SIG-M5 treated with dmso at 0.1 percent for 504 hours (cell line): ENCODE results near the gene DAB2IP.
"Not testable (repeated sequence)": the region's sequence is repeated elsewhere in the genome, so short reads cannot be mapped to it uniquely, and the experiment has no call there.

ENCODE experiments used
- DNase-seq: peaks from one replicate; lab custom pipeline; 2025; ENCODE audit not compliant: unreplicated experiment; lab: John Stamatoyannopoulos, UW

DAB2IP gene

DNA sequence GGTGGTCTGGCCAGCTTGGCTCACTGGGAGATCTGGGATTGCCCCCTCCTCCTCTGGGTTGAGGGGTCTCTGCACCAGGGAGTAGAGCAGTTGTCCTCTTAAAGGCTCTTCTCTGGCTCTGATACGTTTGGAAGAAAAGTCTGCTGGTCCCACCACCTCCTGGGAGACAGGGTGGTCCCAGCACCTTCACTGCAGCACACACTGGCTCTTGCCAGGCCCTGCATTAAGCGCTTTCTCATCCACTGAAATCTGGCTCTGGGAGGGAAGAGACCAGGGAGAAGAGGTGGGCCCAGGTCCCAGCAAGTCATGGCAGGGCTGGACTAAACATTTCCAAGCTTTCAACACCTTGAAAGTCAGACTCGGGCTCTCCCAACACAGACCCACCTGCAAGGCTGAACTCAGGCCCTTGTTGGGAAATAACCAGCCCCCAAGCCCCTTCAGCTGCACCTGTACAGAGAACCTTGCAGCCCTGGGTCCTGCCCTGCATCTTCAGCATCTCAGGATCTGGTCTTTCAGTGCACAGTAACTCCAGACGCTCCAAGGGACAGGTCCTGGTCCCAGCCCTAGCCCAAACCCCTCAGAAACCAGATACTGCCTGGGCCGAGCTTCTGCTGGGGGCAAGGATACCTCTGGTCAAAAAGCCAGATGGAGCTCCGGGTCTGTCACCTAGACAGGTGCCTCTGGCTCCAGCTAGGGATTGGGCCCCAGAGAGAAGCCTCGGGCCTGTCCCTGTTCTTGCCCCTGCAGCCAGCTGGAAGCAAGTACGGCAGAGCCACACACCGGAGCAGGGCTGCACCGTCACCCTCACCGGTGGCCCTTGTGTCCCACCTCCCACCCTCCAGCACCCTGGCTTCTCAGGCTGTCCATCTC, 134.5 kb downstream of the DAB2IP start:
- DNase-seq: no peak

DNA sequence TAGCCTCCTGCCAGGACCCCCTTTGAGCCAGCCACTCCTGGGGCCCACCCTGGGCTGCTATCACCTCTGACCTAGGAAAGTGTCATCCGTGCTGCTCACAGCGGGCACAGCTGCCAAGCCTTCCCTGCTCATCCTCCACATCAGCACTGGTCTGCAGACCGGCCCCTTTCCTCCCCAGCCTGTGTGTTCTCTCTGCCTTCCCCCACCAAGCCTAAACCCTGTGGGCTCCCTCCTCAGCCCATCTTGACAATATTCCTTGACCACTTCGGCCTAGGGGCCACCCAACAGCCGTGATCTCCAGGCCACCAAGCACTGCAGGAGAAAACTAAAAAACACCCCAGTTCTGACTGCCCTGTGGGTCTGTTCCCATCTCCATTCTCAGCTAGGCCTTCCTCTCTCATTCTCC, 135.1 kb downstream of the DAB2IP start:
- no peak for DNase-seq

DNA sequence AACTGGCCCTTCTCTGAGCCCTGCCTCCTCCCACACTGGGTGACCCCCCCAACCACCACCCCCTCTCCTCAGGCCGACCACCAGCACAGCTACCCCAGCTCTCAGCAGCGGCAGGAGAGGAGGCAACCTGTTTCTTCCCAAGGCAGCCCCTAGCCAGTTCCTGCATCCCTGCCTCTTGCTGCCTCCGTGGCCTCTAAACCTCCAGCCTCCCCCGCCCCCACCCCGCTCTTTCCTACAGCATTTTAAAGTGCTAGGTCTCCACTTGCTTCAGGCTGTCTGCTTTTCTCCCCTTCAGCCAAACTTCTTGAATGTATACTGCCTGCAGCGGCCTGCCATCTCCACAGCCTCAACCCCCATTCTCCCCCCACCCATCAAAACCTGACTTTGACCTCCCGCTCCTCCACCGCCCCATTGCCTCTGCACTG, 135.6 kb downstream of the DAB2IP start:
- no peak for DNase-seq

GRCh38 chr9:121788686-121789366, 137.4 kb downstream of the DAB2IP start:
- DNase-seq: no peak

DNA sequence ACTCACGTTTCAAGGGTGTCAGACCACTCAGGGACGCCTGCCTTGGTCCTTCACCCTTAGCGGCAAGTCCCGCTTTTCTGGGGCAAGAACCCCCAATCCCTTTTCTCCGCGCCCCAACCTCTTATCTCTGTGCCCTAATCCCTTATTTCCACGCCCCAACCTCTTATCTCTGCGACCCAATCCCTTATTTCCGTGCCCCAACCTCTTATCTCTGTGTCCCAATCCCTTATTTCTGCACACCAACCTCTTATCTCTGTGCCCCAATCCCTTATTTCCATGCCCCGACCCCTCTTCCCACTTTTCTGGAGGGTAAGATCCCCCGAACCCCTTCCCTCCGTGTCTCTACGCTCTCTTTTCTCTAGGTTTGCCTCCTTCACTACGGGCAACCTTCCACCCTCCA, 139.4 kb downstream of the DAB2IP start:
- DNase-seq: no peak

GRCh38 chr9:121792476-121792875, 141.0 kb downstream of the DAB2IP start:
- DNase-seq: not testable (repeated sequence)

- DNase-seq: not testable (repeated sequence)
These were observed 142.9 kb downstream of the DAB2IP start for GRCh38 chr9:121794334-121794733.

DNA sequence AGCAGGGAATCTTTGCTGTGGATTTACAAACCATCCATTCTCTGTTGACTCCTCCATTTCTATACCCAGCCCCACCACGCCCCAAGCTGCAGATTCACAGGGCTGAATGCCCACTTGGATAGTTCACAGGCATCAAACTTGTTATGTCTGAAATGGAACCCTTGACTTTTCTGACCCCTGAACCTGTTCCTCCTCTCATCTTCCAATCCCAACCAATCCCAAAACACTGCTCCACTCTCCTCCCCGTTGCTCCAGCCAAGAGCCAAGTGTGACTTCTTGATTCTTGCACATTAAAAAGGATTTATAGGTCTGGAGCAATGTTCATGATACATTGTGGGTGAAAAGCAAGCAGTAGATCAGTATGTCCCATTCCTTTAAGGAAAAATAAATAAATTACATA, 145.6 kb downstream of the DAB2IP start:
- no peak for DNase-seq

- DNase-seq: no peak
These were observed 147.5 kb downstream of the DAB2IP start for GRCh38 chr9:121798941-121799340.

- no peak for DNase-seq
These were observed 148.9 kb downstream of the DAB2IP start for GRCh38 chr9:121800376-121800775.

- no peak for DNase-seq
These were observed 150.1 kb downstream of the DAB2IP start for GRCh38 chr9:121801579-121801978.

DNA sequence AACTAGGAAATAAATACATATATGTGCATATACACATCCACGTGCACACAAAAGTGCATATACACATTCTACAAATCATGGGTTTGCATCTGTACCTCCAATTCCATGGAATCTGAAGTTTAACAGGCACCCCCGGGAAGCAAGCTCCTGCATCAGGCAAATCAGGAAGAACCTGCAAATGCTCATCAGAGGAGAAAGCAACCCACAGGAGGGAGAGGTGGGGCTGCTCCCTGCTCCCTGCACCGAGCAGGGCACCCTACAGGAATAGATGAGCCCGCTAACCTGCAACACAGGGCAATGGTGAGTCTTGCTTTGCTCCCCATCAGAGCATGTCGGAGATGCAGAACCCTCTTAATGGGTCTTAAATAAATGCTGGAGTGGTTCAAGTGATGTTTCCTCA, 151.3 kb downstream of the DAB2IP start:
- no peak for DNase-seq

DNA sequence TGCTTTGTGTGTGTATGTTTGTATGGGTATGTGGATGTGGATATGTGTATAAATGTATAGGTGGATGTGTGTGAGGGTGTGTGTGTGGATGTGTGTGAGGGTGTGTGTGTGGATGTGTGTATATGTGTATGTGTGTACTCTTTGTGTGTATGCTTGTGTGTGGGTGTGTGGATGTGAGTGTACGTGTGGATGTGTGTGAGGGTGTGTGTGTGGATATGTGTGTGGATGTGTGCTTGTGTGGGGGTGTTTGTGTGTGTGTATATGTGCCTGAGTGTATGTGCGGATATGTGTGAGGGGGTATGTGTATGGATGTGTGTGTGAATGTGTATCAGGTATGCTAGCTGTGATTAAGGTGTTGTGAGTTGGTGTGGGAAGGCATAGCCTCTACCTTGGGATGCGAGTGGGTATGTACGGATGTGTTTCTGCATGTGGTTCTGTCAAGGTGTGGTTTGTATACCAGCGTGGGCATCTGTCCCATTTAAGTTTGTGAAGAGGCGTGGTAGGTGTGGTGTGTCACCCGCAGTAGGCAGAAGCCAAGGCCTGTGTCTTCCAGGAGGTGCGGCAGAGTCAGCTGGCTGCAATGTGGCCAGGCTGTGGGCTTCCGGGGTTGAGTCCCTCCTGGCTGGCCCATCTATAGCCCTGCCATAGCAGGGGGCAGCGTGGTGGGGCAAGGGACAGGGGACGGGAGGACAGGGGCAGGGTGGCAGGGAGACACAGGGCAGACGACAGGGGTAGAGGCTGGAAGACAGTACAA, 155.8 kb downstream of the DAB2IP start:
- DNase-seq: no peak

- DNase-seq: no peak
These were observed 156.4 kb downstream of the DAB2IP start for GRCh38 chr9:121807823-121808278.

DNA sequence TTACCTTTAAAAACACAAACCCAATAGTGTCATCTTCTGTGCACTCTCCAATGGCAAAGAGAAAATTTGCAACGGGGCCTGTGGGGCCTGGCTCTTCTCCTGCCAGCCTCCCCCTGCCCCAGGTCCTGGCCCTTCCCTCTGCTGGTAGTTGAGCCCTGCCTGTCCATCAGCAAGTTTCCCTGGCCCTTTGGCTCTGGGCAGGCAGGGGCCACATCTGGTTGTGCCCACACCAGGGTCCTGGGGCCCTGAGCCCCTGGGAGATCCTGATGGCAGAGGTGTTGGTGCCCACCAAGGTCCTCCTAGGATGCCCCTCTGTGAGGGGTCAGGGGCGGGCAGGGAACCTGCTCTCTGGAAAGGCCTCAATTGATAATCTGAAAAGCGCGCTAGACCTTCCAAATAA, 157.3 kb downstream of the DAB2IP start:
- DNase-seq: no peak

- no peak for DNase-seq
These were observed 158.1 kb downstream of the DAB2IP start for GRCh38 chr9:121809356-121810050.

DNA sequence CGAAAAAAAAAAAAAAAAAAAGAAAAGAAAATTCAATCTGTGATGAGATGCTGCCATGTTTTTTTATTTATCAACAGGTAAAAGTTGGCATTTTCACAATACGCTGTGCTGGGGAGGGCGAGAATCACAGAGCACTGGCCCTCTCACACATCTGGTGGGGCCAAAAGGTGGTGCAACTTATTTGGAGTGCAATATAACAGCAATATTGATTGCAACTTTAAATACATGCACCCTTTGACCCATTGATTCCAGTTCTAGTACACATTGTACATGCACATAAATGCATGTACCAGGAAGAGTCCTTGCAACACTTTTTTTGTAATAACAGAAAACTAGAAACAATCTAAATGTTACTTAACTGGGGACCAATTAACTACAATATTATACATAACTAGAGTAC, 159.1 kb downstream of the DAB2IP start:
- DNase-seq: no peak

DNA sequence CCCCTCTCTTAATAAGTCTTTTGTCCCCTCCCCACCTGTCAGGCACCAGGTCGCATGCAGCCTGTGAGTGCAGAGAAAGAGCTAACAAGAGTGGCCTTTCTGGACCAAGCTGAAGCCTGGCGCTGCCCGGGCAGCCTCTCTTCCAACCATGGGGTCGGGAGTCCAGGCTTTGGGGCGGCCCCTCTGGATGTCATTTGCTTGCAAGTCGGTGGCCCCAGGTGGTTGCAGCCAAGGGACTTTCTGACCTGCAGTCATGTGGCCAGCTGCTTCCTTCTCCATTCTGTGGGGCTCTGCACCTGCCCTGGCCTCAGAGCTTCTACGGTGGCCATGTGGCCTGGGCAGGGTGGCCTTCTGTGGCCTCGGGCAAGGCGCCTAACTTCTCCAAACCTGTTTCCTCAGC, 159.7 kb downstream of the DAB2IP start:
- no peak for DNase-seq

DNA sequence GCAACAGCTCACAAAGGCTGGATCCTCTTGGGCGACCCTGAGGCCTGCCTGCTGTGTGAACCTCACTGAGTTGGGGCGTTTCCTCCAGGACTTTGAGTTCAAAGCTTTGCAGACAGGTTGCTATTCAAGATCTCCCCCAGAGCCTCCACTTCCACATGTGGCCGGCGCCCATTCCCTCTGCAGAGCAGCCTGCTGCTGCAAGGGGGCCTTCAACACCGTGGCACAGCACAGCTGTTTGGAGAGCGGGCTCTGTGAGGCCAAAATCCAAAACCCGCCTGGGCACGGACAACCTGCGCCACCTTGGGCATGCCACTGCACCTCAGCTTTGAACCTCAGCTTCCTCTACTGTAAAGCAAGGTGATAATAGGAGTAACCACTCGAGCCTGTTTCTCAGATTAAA, 160.3 kb downstream of the DAB2IP start:
- DNase-seq: no peak

DNA sequence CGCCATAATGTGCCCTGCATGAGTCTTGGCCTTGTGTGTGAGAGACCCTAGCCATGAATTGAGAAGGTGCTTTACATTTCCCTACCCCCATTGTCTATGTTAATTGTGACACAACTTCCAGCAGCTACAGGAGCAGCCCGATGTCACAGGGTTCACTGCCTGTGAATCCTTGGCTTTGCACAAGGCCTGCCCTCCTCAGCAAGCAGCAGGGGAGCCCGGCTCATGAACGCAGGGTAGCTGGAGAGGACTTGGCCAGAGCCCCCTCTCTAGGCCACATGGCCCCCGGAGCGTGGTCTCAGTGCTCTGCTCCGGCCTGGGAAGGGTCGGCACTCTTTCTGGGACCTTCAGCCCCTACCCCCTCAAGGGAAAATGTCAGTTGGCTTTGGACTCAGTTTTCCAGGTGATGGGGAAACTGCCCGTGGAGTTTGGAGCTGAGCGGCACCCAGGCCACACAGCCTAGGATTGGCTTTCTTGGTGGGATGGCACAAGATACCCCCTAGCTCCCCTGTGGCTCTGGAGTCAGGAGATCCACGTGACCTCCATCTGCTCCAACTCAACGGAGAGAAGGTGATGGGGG, 160.8 kb downstream of the DAB2IP start:
- no peak for DNase-seq
